Measurements from ENCODE around the gene CATSPERZ.

CATSPERZ gene

GRCh38 chr11:64342869-64343745 lies 42.9 kb downstream of the CATSPERZ start:
- DNase-seq (ENCODE audit: low spot score), result no peak

DNA sequence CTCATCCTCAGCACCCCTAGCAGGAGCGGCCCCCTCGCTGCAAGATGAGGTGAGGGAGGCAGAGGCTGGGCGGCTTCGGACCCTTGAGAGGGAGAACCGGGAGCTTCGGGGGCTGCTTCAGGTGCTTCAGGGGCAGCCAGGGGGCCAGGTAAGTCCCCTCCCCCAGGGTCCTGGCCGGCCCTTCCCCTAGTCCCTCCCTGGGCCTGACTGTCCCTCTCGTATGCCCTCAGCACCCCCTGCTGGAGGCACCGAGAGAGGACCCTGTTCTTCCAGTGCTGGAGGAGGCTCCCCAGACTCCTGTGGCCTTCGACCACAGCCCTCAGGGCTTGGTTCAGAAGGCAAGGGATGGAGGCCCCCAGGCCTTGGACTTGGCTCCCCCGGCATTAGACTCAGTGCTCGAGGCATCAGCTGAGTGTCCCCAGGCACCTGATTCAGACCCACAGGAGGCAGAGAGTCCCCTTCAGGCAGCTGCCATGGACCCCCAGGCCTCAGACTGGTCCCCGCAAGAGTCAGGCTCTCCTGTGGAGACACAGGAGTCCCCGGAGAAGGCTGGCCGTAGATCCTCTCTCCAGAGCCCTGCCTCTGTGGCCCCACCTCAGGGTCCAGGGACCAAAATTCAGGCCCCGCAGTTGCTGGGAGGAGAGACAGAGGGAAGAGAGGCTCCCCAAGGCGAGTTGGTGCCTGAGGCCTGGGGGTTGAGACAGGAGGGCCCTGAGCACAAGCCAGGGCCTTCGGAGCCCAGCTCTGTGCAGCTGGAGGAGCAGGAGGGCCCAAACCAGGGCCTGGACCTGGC lies 43.8 kb downstream of the CATSPERZ start:
- DNase-seq (ENCODE audit: low spot score), result peak; percentile 42

DNA sequence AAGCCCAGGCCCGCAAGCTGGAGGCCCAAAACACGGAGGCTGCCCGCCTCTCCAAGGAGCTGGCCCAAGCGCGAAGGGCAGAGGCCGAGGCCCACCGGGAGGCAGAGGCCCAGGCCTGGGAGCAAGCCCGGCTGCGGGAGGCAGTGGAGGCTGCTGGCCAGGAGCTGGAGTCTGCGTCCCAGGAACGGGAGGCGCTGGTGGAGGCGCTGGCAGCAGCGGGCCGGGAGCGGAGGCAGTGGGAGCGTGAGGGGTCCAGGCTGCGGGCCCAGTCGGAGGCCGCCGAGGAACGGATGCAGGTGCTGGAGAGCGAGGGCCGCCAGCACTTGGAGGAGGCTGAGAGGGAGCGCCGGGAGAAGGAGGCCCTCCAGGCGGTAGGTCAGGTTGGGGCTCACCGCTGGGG lies 44.6 kb downstream of the CATSPERZ start:
- DNase-seq (ENCODE audit: low spot score), result no peak

DNA sequence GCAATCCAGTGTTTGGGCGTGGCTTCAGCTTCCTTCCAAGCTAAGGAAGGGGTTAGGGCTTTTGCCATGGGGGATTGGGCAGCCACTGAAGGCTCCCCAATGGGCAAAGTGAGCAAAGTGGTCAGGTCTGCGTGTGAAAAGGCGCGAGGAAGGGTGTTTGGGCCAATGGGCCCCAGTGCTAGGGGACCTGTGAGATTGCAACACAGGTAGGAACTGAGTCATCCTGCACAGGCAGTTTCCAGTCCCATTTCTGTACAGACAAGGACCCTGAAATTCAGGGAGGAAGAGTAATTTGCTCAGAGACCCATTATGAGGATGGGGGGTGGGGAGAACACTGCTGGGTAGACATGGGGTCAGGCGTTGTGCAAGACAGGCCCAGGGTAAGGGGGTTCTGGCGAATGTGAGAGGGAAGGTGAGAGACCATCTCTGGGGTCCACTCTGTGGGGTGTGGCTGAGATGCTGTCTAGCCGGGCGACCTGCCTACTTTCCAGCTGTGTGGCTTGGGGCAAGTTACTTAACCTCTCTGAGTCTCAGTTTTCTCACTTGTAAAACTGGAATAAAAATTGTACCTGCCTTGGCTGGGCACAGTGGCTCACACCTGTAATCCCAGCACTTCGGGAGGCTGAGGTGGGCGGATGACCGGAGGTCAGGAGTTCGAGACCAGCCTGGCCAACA lies 47.2 kb downstream of the CATSPERZ start:
- no peak for DNase-seq (ENCODE audit: low spot score)

DNA sequence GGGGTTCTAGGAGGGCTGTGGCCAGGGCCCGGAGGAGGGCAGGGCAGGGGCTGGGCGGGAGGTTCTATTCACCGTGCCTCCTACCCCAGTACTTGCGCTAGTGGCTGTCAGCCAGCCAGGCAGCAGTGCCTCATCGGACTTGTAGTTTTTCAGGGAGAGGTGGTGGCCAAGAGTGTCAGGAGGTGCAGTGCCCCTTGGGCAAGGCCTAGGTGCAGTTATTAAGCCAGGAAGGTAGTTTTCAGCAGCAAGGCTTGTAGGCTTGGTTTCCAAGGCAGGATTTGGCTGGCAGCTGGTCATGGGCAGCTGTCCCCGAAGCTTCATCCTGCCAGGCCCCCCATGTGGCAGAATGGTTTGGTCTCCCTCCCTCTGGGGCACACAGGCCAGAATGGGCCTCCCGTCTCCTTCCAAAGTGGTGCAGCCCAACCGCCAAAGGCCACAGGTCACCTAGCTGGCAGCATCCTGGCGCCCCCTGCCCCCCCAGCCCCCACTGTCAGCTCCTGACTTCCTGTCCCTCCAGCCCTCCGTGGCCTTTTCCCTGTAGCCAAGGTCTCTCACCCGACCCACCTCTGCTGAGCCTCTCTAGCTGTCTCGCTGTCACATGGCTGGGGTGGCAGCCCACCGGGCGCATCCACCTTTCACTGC lies 48.3 kb downstream of the CATSPERZ start:
- DNase-seq (ENCODE audit: low spot score), result no peak

DNA sequence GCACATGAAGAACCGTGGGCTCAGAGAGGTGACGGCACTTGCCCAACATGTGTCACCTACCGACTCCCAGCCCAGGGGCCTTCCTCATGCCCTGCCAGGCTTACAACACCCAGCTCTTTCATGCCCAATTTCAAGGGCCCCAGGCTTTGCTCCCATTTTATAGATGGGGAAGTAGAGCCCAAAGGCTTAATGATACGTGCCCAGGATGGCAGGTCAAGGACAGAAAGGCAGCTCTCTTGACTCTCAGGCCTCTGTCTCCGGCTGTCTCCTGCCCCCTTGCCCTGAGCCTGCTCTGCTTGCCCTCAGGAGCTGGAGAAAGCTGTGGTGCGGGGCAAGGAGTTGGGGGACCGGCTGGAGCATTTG lies 48.8 kb downstream of the CATSPERZ start:
- DNase-seq (ENCODE audit: low spot score), result no peak

GRCh38 chr11:64349404-64349803 lies 49.2 kb downstream of the CATSPERZ start:
- DNase-seq (ENCODE audit: low spot score), result no peak

- DNase-seq (ENCODE audit: low spot score), result no peak
Measured at GRCh38 chr11:64351136-64351631, 51.0 kb downstream of the CATSPERZ start.

- DNase-seq (ENCODE audit: low spot score), result no peak
Measured at GRCh38 chr11:64352099-64352994, 52.2 kb downstream of the CATSPERZ start.

GRCh38 chr11:64352995-64353714 lies 53.0 kb downstream of the CATSPERZ start:
- no peak for DNase-seq (ENCODE audit: low spot score)

DNA sequence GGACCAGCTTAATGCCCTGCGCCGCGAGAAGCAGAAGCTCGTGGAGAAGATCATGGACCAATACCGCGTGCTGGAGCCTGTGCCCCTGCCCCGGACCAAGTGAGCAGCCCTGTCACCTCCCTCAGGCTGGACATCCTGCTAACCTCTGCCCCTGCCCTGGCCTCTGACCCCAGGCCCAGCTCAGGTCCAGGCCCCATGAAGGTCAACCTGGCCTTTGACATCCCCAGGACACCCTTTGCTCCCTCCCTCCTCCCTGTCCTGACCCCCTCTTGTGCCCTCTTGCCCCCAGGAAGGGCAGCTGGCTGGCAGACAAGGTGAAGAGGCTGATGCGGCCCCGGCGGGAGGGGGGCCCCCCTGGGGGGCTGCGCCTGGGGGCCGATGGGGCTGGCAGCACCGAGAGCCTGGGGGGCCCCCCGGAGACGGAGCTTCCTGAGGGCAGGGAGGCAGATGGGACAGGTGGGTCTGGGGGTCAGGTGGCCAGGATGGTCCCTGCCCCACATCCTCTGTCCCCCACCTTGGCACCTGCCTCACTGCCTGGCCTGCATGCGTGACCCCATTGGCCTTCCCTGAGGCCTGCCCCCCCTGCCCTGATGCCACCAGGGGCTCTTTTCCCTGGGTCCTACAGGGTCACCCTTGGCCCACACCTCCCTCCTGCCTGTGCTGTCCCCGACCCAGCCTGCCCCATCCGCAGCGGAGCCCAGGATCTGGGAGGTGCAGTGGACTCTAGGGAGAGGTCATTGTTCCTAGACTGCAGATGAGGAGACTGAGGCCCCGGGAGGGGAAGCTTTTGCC lies 53.8 kb downstream of the CATSPERZ start:
- no peak for DNase-seq (ENCODE audit: low spot score)

Measured in hepatic stellate cell (primary cell).